H54 (cell line): ENCODE measurements around the gene ALK.

Experiments
- DNase-seq: peaks from one replicate; pipeline ENCODE4 v3.0.0; 2011; ENCODE audit warnings: low spot score, mixed read lengths; ENCODE audit not compliant: insufficient read length
- FAIRE-seq: peaks from 3 replicates; lab custom pipeline; 2011; peaks lifted over from hg19 to GRCh38; lab: Jason Lieb, UNC
- POLR2A ChIP-seq: IDR thresholded peaks from 2 replicates; pipeline ENCODE4 v1.6.1; 2011; ENCODE audit warnings: low read depth, mild to moderate bottlenecking, low read length

ALK gene

DNA sequence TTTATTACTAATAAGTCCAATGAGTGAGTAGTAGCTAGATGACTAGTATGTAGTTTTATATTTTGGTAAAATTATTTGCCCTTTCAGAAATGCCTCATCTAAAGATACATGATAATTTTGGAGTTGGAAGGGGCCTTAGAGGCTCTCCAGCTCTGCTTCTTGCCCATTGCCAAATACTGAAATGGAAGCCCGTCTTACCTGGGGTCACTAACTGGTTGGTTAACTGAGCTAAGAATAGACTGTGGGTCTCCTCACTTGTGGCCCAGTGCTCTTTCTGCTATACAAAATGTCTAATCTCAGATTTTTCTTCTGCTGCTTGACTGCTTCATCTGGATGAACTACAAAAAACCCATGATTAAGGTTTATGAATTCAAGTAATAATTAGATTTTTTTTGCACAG lies 739.1 kb downstream of the ALK start:
- DNase-seq (no peak), FAIRE-seq (no peak)
- no peak for TF ChIP-seq POLR2A

DNA sequence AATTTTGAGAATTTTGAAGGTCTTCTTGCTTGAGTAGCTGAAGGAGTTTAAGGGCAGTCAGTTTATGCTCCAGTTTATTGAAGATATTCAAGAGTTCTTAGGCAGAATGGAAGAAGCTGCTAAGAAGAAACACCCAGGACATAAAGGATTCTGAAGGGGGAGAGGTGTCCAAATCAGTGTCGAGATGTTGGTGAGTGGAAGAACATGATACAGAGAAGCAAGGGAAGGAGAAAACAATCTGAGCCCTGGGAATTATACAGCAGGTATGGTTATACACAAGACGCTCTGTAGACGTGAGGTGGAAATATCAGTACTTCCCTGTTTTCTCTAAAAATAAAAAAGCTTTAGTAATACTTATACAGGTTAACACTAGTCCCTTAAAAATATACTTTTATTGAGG lies 746.0 kb downstream of the ALK start:
- no peak for DNase-seq
- no peak for FAIRE-seq
- TF ChIP-seq POLR2A, result no peak

DNA sequence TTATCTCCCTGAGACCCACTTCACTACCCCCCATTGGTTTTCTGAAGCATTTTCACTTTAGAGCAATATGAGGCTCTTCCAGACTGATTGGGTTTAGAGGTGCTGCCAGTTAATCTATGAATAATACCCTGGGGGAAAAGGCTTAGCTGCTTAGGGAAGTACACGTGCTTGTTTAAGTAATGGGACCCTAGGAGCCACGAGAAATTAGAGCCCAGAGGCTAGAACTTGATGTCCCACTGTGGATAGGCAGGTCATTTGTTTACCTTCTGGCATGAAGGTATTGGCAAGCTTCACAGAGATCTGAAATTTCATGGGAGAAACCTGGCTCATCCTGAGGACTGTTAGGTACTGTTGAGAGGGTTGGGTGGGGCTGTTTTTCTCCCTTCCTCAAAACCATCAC lies 746.4 kb downstream of the ALK start:
- DNase-seq, result no peak
- TF ChIP-seq POLR2A, result no peak
- FAIRE-seq, result no peak

DNA sequence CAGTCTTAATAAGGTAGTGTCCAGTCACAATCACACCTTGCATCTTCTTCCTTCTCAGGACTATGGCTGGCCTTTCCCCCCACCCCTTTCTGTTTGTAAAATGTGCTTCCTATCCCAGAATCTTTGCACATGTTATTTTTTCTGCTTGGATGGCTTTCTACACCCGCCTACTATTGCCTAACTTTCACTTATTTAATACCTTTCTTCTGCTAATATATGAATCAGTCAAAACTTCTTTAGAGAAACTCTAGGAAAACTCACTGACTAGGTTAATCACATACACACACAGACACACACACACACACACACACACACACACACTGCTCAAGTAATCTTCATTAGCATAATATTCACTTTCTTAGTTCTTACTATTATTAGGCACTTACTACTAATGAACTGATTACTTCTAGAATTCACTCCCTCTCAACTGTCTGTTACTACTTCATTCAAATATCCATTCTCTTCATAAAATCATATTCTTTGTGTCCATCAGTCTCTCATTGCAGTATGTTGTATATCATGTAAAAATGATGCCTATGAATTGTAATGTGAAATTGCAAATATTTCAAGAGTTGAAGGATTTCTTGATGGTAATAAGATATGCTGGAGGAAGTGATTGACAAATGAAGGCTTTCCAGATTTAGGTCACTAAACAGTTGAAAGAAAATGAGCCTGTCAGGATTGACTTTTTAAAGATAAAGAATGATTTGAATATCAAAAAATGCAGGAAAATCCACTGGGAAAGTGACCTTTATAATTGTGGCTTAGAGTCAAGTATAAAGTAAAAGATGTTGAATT lies 754.9 kb downstream of the ALK start:
- TF ChIP-seq POLR2A, result no peak

DNA sequence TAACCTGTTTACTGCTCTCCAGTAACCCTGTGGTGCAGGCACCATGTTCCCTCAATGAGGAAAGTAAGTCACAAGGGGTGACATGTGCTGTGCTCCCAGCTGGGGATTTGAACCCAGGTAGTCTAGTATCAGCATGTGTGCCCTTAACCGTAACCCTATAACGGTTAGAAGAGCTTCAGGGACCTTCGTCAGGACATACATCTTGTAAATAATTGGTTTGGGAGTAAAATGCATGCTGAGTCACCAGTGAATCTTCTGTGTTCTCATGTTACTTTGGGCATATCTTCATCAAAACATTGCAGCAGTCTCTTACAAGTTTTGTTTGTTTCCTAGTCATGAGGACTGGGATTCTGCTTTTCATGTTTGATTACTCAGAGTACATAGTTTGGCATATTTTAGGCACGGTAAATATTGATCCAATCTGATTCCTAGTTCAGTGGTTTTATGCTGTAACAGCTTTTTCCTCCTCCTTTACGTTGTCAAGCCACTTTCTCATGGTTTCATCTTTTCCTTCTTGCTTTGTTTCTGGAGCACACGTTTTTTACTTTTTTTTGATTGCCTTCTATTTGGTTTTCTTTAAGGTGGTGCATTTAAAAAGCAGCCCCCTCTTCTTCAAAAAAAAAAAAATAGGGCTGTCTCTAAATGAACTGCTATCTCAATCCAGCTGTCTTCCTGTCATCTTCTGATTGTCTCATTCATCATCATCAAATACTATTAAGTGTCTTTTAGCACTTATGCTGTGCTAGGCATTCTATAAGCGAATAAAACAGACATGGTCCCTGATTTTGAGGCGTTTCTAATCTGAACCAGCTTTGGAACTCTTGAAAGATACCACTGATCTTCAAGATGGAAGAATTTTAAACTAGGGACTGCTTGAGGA lies 755.8 kb downstream of the ALK start:
- DNase-seq, result no peak
- peak; percentile 60 for FAIRE-seq
- no peak for TF ChIP-seq POLR2A

More for the DNA sequence above, 754.9 kb downstream of the ALK start:
- FAIRE-seq (no peak), DNase-seq (no peak)

DNA sequence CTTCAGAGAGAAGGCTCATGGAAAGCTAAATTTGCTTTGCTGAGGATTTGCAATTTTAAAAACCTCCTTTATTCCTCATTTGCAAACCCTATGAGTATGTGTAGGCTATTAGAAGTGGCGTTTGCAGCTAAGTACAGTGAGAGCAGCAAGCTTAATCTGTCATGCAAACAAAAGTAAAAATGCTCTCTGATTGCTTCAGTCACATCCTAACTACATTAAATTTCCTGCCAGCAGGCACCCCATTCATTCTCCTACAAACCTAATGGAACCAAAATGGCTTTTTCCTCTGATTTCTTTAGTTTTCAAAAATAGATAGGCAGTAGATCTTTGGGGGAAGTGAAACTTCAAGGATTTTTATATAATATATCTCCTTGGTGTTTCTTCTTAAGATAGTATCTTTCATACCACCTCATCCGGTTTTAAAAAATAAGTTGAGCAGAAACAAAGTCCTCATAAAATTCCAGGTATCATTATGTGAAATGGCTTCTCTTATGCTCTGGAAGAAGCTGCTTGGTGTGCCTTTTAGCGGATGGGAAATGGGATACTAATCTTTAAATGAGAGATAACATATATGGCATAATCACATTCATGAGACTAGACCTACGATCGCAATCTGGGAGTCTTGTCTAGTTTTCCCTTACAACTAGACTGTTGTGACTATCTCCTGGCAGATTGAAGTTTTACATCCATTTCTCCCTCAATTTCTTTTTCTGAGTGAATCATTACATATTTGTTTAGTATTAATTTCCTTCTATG lies 757.1 kb downstream of the ALK start:
- DNase-seq (no peak), FAIRE-seq (no peak)
- TF ChIP-seq POLR2A, result no peak

DNA sequence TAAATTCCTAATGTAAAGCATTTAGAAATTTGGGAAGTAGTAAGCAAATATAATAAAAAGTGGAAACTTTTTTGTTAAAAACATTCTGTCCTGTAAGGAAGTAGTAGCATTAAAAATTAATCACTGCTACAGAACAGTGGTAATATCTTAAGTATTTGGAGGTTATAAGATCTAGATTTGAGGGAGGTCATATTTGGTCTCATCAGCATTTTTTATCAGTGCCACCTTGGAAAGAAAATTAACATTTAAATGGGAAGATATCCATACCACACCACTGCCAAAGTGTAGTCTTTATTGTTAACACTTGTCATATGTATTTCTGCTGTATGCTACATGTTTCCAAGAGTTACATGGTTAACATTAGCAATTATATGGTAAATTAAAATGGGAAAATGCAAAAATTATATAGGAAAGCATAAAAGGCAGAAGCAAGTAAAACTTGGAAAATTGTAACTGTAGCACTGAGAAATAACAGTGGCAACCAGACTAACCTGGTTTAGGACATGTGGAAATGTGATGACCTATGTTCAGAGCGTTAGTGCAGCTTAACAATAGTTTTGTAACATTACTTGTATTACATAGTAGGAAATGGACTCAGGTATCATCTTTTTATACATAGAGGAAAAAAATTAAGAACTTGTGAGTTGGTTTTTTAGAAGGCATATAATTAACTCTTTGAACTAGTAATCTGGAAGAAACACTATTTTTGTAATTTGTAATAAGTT lies 759.0 kb downstream of the ALK start:
- FAIRE-seq, result no peak
- no peak for TF ChIP-seq POLR2A
- no peak for DNase-seq

DNA sequence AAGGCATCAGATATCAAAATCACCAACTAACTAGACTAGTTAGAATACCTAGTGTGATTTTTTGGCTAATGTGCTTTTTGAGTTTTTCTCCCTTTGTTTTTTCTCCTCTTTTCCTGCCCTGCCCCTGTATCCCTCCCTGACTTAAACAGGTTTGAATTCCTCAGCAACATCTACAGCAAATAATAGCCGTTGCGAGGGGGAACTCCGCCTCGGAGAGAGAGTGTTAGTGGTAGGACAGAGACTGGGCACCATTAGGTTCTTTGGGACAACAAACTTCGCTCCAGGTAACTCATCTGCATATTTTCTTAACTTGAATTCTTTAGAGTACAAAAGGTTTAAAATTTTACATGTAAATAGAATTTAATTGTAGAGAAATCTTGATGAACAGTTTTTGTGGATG lies 761.2 kb downstream of the ALK start:
- DNase-seq (no peak), FAIRE-seq (peak; percentile 15)
- no peak for TF ChIP-seq POLR2A

DNA sequence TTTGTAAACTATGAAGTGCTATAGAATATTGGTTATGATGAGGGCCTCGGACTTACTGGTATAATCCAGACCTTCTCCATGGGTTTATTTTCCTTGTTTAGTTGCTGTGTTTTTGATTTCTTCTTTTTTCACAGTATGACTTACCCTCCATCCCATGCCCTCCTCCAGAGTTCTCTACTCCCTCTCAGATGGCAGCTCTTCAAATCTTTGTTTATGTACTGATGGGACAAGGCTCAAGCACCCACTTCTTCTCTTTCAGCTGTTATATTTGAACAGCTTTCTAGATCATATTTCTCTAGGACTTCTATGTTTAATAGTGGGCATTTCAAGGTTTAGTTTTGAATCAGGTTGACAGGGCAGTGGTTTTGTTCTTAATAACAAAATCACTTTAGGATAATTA lies 762.3 kb downstream of the ALK start:
- TF ChIP-seq POLR2A, result no peak
- DNase-seq (no peak), FAIRE-seq (no peak)

DNA sequence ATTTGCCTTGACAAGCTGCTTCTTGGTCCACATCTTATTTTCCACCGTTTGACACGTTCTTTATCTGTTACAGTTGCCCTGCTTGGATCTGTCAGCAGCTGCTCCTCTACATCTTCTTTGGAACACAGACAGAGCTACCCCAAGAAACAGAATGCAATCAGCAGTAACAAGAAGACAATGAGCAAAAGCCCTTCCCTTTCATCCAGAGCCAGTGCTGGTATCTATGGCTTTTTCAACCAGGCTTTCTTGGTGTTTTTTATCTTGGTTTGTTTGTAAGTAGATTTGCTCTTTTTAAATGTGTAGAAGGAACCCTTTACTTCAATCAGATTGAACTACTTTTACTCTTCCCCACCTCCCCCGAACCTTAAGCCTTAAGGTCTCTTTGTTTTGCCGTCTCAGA lies 764.3 kb downstream of the ALK start:
- FAIRE-seq (no peak), DNase-seq (no peak)
- no peak for TF ChIP-seq POLR2A

DNA sequence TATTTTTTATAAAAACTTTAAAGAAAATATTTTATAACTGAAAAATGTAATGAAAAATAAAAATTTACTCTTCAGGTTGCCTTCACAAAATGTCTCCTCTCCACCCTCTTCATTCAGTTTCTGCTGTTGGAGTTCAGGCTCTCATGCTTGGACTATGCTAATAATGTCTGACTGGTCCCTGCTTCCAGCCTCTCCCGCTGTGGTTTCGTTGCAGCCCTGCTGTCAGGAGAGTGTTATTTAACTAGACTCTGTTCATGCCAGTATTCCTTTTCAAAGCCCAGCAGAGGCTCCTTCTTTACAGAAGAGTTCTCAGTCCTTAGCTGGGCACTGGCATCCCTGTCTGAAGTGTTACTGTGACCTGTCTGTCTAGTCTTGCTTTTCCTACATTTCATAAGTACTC lies 765.8 kb downstream of the ALK start:
- DNase-seq (no peak), FAIRE-seq (no peak)
- no peak for TF ChIP-seq POLR2A

DNA sequence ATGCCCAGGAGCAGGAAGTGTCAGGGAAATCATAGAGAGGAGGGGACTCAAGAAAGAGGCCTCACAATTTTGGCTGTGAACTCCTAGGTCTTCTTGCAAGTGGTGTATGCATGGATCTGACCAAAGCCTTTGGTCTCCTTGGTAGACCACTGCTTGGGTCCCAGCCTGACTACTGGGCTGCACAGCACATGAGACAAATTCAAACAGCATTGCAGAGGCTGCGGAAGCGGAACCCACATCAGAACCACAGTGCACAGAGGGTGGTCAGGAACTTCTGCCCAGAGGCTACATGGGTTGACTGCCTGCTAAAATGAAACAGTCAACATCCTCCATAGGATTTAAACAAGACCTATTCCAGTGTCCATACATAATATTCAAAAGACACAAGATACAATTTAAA lies 766.8 kb downstream of the ALK start:
- DNase-seq (no peak), FAIRE-seq (no peak)
- no peak for TF ChIP-seq POLR2A

DNA sequence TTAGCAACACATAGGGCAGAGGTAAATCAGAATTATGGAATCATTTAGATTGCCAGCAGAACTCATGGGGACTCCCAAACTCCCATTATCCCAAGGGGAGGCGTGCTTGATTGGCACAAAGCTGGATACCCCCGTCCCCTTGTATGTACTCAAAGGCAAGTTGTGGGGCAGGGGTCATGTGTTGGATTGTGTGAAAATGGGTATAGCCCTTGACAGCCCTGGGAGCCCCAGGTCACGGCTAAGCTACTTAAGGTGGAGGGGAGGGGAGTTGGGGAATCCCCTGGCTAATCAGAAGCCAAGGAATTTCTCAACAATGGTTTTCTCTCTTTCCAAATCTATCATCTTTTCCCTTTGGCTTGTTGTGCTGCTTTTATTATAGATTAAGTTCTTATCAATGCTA lies 773.4 kb downstream of the ALK start:
- TF ChIP-seq POLR2A, result no peak
- FAIRE-seq (no peak), DNase-seq (no peak)

DNA sequence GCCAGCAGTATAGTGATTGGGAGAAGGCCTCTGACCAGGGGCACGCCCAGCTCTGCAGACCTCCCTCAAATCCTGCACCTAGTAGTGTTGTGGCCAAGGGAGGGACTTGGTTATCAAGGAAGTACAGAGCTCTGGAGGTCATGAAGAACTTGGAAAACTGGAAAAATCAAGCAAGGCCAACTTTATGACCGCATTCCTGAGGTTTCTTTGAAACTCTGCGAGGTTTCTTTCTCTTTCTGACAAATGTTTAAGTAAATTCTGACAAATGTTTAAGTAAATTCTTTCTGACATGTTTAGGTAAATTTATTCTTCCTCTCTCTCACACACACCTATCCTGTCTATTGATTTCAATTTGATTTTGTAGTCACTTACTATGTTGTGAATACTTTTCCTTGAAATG lies 775.2 kb downstream of the ALK start:
- FAIRE-seq, result no peak
- no peak for TF ChIP-seq POLR2A
- DNase-seq, result no peak
